OCI-LY1 (cell line): Measurements from ENCODE around the gene NHERF2.

ENCODE experiments used
- EZH2 ChIP-seq: fragments of 200-600 bp; sonication (generic), shearing (Covaris generic); IDR thresholded peaks from 2 replicates; pipeline ENCODE4 v1.8.0; 2017; ENCODE audit warnings: borderline replicate concordance, mixed run types, mild to moderate bottlenecking, antibody characterized with exemption, low read length, moderate library complexity, mixed read lengths
- TF ChIP-seq, protein P1 (sequence below): fragments of 200-600 bp; sonication (generic), shearing (Covaris generic); IDR thresholded peaks from 2 replicates; pipeline ENCODE4 v1.5.1; 2017; ENCODE audit warnings: mild to moderate bottlenecking, antibody characterized with exemption, low read length, moderate library complexity, mixed read lengths

DNA sequence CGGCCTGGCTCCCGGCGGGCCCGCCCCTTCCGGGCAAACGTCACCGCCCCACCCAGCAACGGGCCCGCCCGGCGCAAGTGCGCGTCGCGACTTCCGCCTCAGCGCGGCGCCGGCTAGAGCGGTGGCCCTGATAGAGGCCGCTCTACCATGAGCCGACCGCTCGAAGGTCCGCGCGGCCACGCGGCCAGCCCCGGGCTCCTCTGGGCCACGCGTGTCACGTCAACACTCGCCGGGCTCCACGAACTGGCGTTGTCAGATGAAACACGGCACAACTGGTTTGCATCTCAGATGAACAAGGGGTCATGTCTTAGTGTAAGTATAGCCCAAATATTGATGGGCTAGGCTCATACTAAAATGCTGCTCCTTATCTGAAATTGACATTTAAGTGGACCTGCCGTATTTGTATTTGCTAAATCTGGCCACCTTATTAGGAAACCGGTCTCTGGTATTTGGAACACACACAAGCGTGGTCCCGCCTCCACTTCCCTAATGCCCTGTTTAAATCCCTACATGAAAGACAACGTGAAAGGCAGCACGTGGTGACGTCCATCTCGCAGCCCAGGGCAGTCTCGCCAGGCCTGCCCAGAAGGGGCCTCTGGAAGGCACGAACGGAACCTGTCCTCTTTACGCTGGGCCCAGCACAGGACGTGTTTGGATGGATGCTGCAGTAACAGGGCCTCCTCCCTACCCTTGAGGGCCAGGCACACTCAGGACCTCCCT lies 16.8 kb upstream of the NHERF2 start, which contains the start of gene ZNF598:
- TF ChIP-seq, protein P1, sequence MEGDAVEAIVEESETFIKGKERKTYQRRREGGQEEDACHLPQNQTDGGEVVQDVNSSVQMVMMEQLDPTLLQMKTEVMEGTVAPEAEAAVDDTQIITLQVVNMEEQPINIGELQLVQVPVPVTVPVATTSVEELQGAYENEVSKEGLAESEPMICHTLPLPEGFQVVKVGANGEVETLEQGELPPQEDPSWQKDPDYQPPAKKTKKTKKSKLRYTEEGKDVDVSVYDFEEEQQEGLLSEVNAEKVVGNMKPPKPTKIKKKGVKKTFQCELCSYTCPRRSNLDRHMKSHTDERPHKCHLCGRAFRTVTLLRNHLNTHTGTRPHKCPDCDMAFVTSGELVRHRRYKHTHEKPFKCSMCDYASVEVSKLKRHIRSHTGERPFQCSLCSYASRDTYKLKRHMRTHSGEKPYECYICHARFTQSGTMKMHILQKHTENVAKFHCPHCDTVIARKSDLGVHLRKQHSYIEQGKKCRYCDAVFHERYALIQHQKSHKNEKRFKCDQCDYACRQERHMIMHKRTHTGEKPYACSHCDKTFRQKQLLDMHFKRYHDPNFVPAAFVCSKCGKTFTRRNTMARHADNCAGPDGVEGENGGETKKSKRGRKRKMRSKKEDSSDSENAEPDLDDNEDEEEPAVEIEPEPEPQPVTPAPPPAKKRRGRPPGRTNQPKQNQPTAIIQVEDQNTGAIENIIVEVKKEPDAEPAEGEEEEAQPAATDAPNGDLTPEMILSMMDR: no peak
- no peak for TF ChIP-seq EZH2
